ENCODE measurements around the gene THSD7A.

DNA sequence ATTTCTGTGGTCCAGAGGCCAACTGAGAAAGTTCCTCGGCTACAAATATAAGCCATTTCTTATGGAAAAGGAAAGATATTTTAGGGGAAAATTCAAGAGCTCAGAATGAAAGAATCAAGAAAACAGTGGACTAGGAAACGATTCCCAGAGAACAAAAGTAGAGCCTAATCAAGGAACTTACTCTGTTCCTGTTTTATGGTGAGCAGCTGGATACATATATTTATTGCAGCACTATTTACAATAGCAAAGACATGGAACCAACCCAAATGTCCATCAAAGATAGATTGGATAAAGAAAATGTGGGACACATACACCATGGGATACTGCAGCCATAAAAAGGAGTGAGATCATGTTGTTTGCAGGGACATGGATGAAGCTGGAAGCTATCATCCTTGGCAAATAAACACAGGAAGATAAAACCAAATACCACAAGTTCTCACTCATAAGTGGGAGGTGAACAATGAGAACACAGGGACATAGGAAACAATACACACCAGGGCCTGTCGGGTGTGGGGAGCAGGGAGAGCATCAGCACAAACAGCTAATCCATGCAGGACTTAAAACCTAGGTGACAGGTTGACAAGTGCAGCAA, 298.7 kb downstream of the THSD7A start:
- TF ChIP-seq POLR2AphosphoS5 (IDR thresholded peaks at IDR 0.05), result no peak
- TF ChIP-seq, protein P1, sequence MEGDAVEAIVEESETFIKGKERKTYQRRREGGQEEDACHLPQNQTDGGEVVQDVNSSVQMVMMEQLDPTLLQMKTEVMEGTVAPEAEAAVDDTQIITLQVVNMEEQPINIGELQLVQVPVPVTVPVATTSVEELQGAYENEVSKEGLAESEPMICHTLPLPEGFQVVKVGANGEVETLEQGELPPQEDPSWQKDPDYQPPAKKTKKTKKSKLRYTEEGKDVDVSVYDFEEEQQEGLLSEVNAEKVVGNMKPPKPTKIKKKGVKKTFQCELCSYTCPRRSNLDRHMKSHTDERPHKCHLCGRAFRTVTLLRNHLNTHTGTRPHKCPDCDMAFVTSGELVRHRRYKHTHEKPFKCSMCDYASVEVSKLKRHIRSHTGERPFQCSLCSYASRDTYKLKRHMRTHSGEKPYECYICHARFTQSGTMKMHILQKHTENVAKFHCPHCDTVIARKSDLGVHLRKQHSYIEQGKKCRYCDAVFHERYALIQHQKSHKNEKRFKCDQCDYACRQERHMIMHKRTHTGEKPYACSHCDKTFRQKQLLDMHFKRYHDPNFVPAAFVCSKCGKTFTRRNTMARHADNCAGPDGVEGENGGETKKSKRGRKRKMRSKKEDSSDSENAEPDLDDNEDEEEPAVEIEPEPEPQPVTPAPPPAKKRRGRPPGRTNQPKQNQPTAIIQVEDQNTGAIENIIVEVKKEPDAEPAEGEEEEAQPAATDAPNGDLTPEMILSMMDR (IDR thresholded peaks at IDR 0.05), result no peak

Measured in breast epithelium (tissue), 3 donors.